Adrenal gland (tissue), 5 donors: ENCODE data around the gene SPARCL1.

Experiments
- CTCF ChIP-seq, 6 experiments: fragments of 450-650 bp in 4 of 6; fragments of 200-600 bp in 2 of 6; sonication (generic) in 1 of 6; IDR thresholded peaks; 1 replicate in 5 of 6; 2 replicates in 1 of 6; pipeline versions ENCODE4 v1.5.1 to v1.8.0; 2016 to 2021; ENCODE audit warnings: antibody characterized with exemption in 6 of 6, mild to moderate bottlenecking in 2 of 6, moderate library complexity in 1 of 6
- POLR2A ChIP-seq, 2 donors: fragments of 450-650 bp; IDR thresholded peaks; one replicate each; pipeline ENCODE4 v1.6.1; 2017; ENCODE audit warnings: antibody characterized with exemption in 2 of 2, mild to moderate bottlenecking in 2 of 2, moderate library complexity in 1 of 2
- donor health status: DM: no; HTN: no; CAD: no.

DNA sequence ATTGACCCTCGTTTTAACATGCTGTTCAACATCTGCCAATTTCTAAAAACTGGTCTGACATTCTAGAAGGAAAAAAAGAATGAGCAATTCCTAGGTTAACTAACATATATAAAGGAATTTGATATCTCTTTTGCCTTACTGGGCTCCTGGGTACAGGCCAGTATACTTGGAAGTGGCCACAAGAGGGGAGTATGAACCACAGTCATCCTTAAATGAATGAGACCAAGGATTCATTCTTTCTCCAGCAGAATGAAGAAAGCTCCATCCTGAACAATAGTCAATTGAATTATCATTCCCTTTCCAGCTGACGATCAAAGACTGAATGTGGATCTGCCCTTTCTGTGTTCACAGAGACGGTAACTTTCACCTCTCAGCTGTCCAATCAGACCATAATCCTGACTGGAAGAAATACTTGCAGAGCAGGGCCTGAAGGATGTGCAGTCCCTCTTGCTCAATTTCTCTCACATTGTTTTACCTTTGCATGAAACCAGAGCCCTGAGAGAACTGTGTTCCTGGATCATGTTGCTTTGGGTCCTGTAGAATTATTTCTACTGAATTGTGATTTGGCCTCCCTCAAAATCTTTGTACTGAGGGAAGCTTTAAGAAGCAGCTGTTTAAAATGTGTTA, 14.8 kb upstream of the SPARCL1 start:
- peak; percentile 21 to 58 (median 52) for TF ChIP-seq CTCF (IDR thresholded peaks at IDR 0.05)
- no peak for TF ChIP-seq POLR2A (IDR thresholded peaks at IDR 0.05)
